ENCODE data around the gene ALKBH7. TPM values are rescaled to one million over a fixed set of nuclear protein-coding genes. Genes with fewer than 3 reads are reported as not detected.

ALKBH7 gene
- total RNA-seq, 2 donors from 2014 or later = 71.7 to 93.7 TPM

DNA sequence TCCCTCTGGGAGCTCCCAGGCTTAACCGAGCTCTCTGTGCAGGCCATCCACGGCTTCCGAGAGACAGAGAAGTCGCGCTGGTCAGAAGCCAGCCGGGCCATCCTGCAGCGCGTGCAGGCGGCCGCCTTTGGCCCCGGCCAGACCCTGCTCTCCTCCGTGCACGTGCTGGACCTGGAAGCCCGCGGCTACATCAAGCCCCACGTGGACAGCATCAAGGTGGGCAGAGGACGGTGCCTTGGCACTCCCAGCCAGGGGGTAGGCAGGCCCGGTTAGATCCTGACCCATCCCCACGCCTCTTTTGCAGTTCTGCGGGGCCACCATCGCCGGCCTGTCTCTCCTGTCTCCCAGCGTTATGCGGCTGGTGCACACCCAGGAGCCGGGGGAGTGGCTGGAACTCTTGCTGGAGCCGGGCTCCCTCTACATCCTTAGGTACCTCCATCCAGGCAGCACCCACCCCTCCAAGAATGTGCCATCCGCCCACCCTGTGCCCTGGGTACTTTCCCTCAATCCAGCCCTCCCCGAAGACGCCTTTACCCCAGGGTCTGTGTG is 1.6 kb downstream of the ALKBH7 start:
- H3K36me3 ChIP-seq = peaks cover 4% of the 10 kb centered on the region
- H3K4me3 ChIP-seq = peak overlapping the region in 1 of 2 donors; percentile 87
- peaks cover 0 to 14% of the 10 kb centered on the region in 2 donors for H3K4me1 ChIP-seq
- peak overlapping the region in 1 of 2 donors; percentile 99 for H3K27ac ChIP-seq
- H3K9me3 ChIP-seq = no peaks in the 10 kb centered on the region
- no peak for DNase-seq (ENCODE audit: low spot score)
- no peaks in the 10 kb centered on the region for H3K27me3 ChIP-seq
- TF ChIP-seq CTCF (IDR thresholded peaks at IDR 0.05) = no peak

DNA sequence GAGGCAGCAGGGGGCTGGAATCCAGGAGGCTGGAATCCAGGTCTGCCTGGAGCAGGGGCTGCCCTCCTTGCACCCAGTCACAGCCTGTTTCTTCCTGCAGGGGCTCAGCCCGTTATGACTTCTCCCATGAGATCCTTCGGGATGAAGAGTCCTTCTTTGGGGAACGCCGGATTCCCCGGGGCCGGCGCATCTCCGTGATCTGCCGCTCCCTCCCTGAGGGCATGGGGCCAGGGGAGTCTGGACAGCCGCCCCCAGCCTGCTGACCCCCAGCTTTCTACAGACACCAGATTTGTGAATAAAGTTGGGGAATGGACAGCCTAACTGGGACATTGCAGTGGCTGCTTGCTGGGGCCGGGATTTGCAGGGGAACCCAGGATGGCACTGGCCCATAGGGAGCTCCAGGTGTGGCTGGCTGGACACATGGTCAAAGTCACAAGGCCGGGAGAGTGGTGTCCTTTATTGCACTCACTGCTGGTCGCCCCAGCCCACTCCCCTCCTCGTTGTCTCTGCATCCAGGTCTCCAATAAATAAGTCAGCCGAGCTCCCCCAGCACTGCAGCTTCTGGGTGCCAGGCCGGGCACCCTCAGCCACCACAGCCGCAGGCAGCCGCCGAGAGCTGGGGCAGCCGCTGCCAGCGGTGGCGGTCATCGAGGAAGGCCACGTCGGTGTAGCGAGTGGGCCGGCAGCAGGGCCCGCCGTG is 2.3 kb downstream of the ALKBH7 start:
- peaks cover 10% of the 10 kb centered on the region for H3K36me3 ChIP-seq
- peaks cover 0 to 14% of the 10 kb centered on the region in 2 donors for H3K4me1 ChIP-seq
- no peaks in the 10 kb centered on the region for H3K27me3 ChIP-seq
- no peak for TF ChIP-seq CTCF (IDR thresholded peaks at IDR 0.05)
- no peak for DNase-seq (ENCODE audit: low spot score)
- no peaks in the 10 kb centered on the region for H3K9me3 ChIP-seq
- no peak overlapping the region for H3K27ac ChIP-seq
- H3K4me3 ChIP-seq = no peak overlapping the region

GRCh38 chr19:6375411-6376010 is 2.9 kb downstream of the ALKBH7 start, which contains the start of gene PSPN:
Gene PSPN, minus strand, starts transcription at chr19:6375933. Its CDS starts 84 bp downstream, at chr19:6375849.
- no peak within 1 kb of the TSS for H3K4me3 ChIP-seq
- peaks cover 16% of the 10 kb centered on the region for H3K36me3 ChIP-seq
- H3K27ac ChIP-seq = no peak within 1 kb of the TSS
- no peaks in the 10 kb centered on the region for H3K9me3 ChIP-seq
- TF ChIP-seq CTCF (IDR thresholded peaks at IDR 0.05) = no peak
- no peaks in the 10 kb centered on the region for H3K27me3 ChIP-seq
- DNase-seq (ENCODE audit: low spot score) = no peak
- peaks cover 0 to 14% of the 10 kb centered on the region in 2 donors for H3K4me1 ChIP-seq

DNA sequence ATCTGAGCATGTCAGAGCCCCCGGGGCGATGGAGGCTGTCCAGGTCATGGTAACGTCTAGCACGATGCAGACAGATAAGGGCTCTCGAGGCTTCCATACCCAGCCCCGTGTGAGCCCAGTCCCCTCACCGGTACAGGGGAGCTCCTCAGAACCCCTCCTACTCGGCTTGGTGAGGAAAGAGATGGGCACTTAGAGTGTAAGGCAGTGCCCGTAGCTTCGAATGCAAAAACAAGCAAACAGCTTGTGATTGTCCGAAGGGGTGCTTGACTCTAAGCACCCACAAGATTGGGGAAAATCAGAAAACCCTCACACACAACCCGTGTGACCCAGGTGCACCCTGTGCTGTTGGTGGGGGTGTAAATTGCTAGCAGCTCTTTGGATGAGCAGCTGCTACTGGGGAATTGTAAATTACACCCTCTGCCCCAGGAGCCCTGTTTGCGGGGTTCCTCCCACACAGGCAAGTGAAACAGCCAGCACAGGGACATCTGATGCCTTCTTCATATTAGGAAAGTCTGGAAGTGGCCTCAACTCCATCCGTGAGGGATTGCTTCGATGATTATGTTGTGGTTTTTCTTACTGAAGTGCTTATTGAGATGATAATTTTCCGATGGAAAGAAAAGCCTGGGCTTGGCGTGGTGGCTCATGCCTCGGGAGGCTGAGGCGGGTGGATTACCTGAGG is 4.1 kb downstream of the ALKBH7 start:
- no peak for DNase-seq (ENCODE audit: low spot score)
- no peak overlapping the region for H3K27ac ChIP-seq
- no peak for TF ChIP-seq CTCF (IDR thresholded peaks at IDR 0.05)
- no peaks in the 10 kb centered on the region for H3K9me3 ChIP-seq
- peaks cover 0 to 14% of the 10 kb centered on the region in 2 donors for H3K4me1 ChIP-seq
- H3K36me3 ChIP-seq = peaks cover 28% of the 10 kb centered on the region
- H3K27me3 ChIP-seq = no peaks in the 10 kb centered on the region
- no peak overlapping the region for H3K4me3 ChIP-seq

DNA sequence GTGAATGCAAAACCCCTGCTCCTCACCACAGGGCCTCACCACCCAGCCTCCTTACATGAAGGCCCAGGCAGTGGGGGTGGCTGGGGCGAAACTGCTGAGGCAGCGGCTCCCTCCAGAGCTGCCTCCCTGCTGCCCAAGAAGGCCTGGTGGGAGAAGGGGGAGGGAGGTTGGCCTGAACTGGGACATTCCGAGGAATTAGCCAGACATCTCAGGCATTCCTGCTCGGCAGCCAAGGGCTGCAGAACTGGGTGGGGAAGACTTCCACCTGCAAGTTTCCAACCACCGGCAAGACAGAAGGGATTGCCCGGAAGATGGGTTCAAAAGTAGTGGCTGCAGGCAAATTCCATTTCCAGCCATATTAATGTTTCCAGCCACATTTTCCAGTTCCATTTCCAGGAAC is 5.4 kb downstream of the ALKBH7 start:
- Histone ChIP-seq H3K4me1 (peaks cover 0 to 9% of the 10 kb centered on the region in 2 donors), H3K36me3 (peaks cover 40% of the 10 kb centered on the region), H3K27me3 (no peaks in the 10 kb centered on the region), H3K27ac (no peak overlapping the region), H3K4me3 (no peak overlapping the region), H3K9me3 (no peaks in the 10 kb centered on the region)
- no peak for DNase-seq (ENCODE audit: low spot score)
- no peak for TF ChIP-seq CTCF (IDR thresholded peaks at IDR 0.05)

Data from right atrium auricular region (tissue), 2 donors.